SU-DHL-6 (cell line): ENCODE results near the gene CACNA1C.

Experiments used
- H2AFZ ChIP-seq: fragments of 200-600 bp; sonication (generic); 2 replicates; pipeline ENCODE4 v1.6.1; 2014; ENCODE audit warnings: low read depth, mild to moderate bottlenecking, moderate library complexity, mixed read lengths, antibody characterized with exemption, low read length; ENCODE audit not compliant: severe bottlenecking
- H3F3A ChIP-seq: fragments of 200-600 bp; shearing (Covaris generic); 2 replicates; pipeline ENCODE4 v1.6.0; 2016; ENCODE audit warnings: antibody characterized with exemption, mild to moderate bottlenecking; ENCODE audit not compliant: insufficient read depth
- H3K27ac ChIP-seq: fragments of 200-600 bp; sonication (generic); 2 replicates; pipeline ENCODE4 v1.5.1; 2016; ENCODE audit warnings: low read depth, mild to moderate bottlenecking, low read length, moderate library complexity, mixed read lengths
- H3K27me3 ChIP-seq: fragments of 200-600 bp; sonication (generic), shearing (Covaris generic); 2 replicates; pipeline ENCODE4 v1.6.0; 2014; ENCODE audit warnings: mild to moderate bottlenecking, low read length
- H3K36me3 ChIP-seq: fragments of 200-600 bp; sonication (generic); 2 replicates; pipeline ENCODE4 v1.6.1; 2014; ENCODE audit warnings: mild to moderate bottlenecking, low read length, mixed read lengths
- H3K4me2 ChIP-seq: fragments of 300-600, 200-600 bp; shearing (Covaris generic), sonication (generic); 2 replicates; pipeline ENCODE4 v1.6.0; 2014; ENCODE audit warnings: low read length, low read depth, mild to moderate bottlenecking; ENCODE audit not compliant: poor library complexity, severe bottlenecking
- H3K4me3 ChIP-seq: fragments of 200-600 bp; sonication (generic); 2 replicates; pipeline ENCODE4 v1.5.1; 2014; ENCODE audit warnings: antibody characterized with exemption, low read length, mild to moderate bottlenecking, mixed read lengths; ENCODE audit not compliant: insufficient read depth, poor library complexity, severe bottlenecking
- H3K79me2 ChIP-seq: fragments of 200-600 bp; sonication (generic); 2 replicates; pipeline ENCODE4 v1.6.1; 2014; ENCODE audit warnings: mild to moderate bottlenecking, low read length, moderate library complexity; ENCODE audit not compliant: insufficient read depth
- H3K9ac ChIP-seq: fragments of 200-600 bp; sonication (generic); 2 replicates; pipeline ENCODE4 v1.7.0; 2014; ENCODE audit warnings: mild to moderate bottlenecking, low read length
- H3K9me2 ChIP-seq: fragments of 200-600 bp; sonication (generic); replicated peaks from 2 replicates; pipeline ENCODE4 v1.6.1; 2014; ENCODE audit warnings: low read length; ENCODE audit not compliant: insufficient read depth
- H3K9me3 ChIP-seq: fragments of 200-600 bp; sonication (generic); 2 replicates; pipeline ENCODE4 v1.6.1; 2014; ENCODE audit warnings: low read length, mixed read lengths; ENCODE audit not compliant: insufficient read depth
- H4K20me1 ChIP-seq: fragments of 200-600 bp; sonication (generic); 2 replicates; pipeline ENCODE4 v1.6.1; 2014; ENCODE audit warnings: low read depth, mild to moderate bottlenecking, antibody characterized with exemption, low read length, moderate library complexity, mixed read lengths
- CTCF ChIP-seq: fragments of 200-600 bp; sonication (generic); IDR thresholded peaks from one replicate; pipeline ENCODE4 v1.5.1; 2017; ENCODE audit warnings: antibody characterized with exemption, mild to moderate bottlenecking, low read length, moderate library complexity; ENCODE audit not compliant: insufficient read depth, poor library complexity, severe bottlenecking
- EZH2phosphoT487 ChIP-seq: fragments of 200-600 bp; sonication (generic), shearing (Covaris generic); conservative IDR thresholded peaks from 2 replicates; pipeline ENCODE4 v1.6.1; 2018; ENCODE audit warnings: mild to moderate bottlenecking, antibody characterized with exemption, low read length, moderate library complexity, mixed read lengths

The CACNA1C gene

DNA sequence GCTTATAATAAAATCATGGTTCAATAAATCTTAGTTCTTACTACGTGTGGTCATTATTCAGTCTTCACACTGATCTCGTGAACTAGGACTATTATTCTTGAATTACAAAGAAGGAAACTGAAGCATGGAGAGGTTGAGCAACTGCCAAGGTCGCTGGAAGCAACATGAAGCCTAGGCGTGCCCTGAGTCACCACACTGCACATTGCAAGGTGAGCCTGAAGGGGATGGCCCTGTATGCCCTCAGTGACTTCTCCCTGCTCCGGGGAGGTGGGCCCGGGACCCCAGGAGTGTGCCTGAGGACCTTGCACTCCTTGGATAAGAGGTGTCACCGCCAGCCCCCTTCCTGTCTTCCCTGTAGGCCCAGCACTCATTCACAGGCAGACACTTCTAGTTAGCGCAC, 161.6 kb downstream of the CACNA1C start:
- Histone ChIP-seq H3F3A (no peaks in the 10 kb centered on the region), H3K27ac (no peak overlapping the region), H3K36me3 (no peaks in the 10 kb centered on the region), H4K20me1 (no peaks in the 10 kb centered on the region), H2AFZ (no peak overlapping the region), H3K4me3 (no peak overlapping the region), H3K4me2 (no peak overlapping the region), H3K9me3 (no peaks in the 10 kb centered on the region), H3K79me2 (no peaks in the 10 kb centered on the region), H3K27me3 (no peaks in the 10 kb centered on the region), H3K9me2 (no peaks in the 10 kb centered on the region), H3K9ac (no peak overlapping the region)
- TF ChIP-seq EZH2phosphoT487 (no peak), CTCF (no peak)

DNA sequence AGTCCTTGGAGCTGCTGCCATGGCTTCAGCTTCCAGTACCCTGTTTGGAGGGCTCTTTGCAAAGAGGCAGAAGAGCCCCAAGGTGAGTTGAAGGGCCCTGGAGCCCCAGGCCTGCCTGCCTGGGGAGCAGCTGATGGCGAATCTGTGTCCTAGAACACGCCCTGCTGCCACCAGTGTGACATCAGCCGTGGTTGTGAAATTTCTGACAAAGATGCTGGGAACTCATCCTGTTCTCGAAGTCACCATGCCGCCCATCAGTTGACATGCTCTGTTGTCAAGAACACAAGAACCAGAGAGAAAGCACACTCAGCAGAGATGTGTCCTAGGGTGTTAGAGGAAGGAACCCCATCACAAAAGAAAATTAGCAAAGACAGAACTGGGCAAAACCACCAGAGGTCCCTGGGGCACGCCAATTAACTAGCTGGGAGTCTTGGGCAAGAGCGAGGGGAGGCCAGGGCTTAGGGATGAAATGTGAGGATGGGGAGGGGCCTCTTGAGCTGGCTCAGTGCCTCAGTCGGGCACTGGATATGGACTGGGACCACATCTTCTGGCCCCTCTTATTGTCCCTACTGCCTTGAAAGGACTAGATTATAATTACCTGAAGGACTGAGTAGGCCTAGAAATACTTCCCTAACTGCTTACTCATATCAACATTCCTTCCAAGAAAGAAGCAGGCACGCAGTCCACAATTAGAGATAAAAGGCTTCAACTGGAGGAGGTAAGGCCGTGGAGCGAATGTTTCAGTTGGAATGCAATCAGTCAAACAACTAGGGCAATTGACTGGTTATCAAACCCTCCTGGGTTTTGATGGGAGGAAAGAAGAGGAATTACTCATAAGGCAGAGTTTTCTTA, 163.1 kb downstream of the CACNA1C start:
- TF ChIP-seq CTCF (no peak), EZH2phosphoT487 (no peak)
- no peaks in the 10 kb centered on the region for H3K27me3 ChIP-seq
- no peak overlapping the region for H2AFZ ChIP-seq
- H3K36me3 ChIP-seq, result no peaks in the 10 kb centered on the region
- no peaks in the 10 kb centered on the region for H4K20me1 ChIP-seq
- no peaks in the 10 kb centered on the region for H3K9me2 ChIP-seq
- no peaks in the 10 kb centered on the region for H3F3A ChIP-seq
- H3K4me3 ChIP-seq, result no peak overlapping the region
- H3K9ac ChIP-seq, result no peak overlapping the region
- no peak overlapping the region for H3K4me2 ChIP-seq
- no peak overlapping the region for H3K27ac ChIP-seq
- H3K9me3 ChIP-seq, result no peaks in the 10 kb centered on the region
- H3K79me2 ChIP-seq, result no peaks in the 10 kb centered on the region

DNA sequence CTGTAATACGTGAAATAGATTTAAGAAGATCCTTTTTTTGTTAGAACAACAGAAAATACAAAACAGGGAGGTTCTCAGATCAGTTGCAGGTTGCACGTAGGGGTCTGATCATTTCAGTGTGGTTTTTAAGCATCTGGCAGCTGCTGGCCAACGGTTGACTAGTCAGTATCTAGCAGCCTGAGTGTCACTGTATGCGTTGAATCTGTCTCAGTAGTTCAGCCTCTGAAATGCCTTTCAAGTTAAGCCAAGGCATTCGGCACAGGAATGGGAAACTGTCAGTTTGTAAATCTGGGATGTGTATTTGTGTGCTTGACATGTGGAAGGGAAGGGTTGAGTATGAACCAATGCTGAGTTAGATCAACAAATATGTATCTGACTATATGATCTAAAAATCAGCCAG, 165.9 kb downstream of the CACNA1C start:
- no peak overlapping the region for H3K4me3 ChIP-seq
- no peak overlapping the region for H2AFZ ChIP-seq
- H3K9me2 ChIP-seq, result no peaks in the 10 kb centered on the region
- no peak overlapping the region for H3K27ac ChIP-seq
- no peaks in the 10 kb centered on the region for H3K79me2 ChIP-seq
- no peak for TF ChIP-seq EZH2phosphoT487
- no peak for TF ChIP-seq CTCF
- no peak overlapping the region for H3K9ac ChIP-seq
- H3F3A ChIP-seq, result no peaks in the 10 kb centered on the region
- no peaks in the 10 kb centered on the region for H3K9me3 ChIP-seq
- no peak overlapping the region for H3K4me2 ChIP-seq
- H3K27me3 ChIP-seq, result no peaks in the 10 kb centered on the region
- no peaks in the 10 kb centered on the region for H4K20me1 ChIP-seq
- H3K36me3 ChIP-seq, result no peaks in the 10 kb centered on the region
